GM19324 (cell line): ENCODE data around the gene SLC26A6.

ENCODE experiments used
- ATAC-seq: cut with Tn5 transposase; IDR thresholded peaks from one replicate; pipeline ENCODE4 v1.9.1; 2021; ENCODE audit warnings: mild to moderate bottlenecking, moderate library complexity; ENCODE audit not compliant: unreplicated experiment, low FRiP score

The SLC26A6 gene

DNA sequence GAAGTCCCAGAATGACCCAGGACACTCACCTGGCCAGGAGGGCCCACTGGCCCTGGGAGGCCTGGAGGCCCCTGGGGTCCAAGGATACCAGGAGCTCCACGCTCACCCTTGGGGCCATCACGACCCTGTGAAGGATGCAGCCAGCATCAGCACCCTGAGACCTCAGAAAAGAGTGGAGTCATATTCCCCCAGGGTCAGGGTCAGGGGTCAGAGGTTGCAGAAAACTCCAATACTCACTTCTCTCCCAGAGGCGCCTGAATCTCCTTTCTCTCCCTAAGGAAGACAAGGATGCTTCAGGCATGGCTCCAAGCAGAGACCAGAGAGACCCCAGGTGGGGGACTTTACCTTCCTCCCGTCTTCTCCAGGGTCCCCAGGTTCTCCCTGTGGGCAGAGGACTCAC lies 58.6 kb downstream of the SLC26A6 start:
- no peak for ATAC-seq
